ENCODE measurements around the gene MDP1. TPM values are rescaled to one million over a fixed set of nuclear protein-coding genes. Genes with fewer than 3 reads are reported as not detected.
"Not testable (repeated sequence)": the region's sequence is repeated elsewhere in the genome, so short reads cannot be mapped to it uniquely, and the experiment has no call there.

Gene MDP1
- total RNA-seq, 2 experiments from 2014 or later, result 23.2 to 26.6 TPM

GRCh38 chr14:24206260-24207103 is 9.4 kb downstream of the MDP1 start:
- no peak for DNase-seq (ENCODE audit: low spot score)
- Histone ChIP-seq H3K9me3 (ENCODE audit: low read length) (peaks cover 7% of the 10 kb centered on the region; the same call in 1 of the 2 replicates), H3K4me1 (ENCODE audit: insufficient read depth, low read length, poor library complexity, severe bottlenecking) (peaks cover 5% of the 10 kb centered on the region), H3K79me2 (ENCODE audit: insufficient read depth, low read depth, low read length) (peaks cover 2% of the 10 kb centered on the region; the same call in 1 of the 2 replicates), H3K4me3 (ENCODE audit: low read depth, low read length, poor library complexity, severe bottlenecking) (no peak overlapping the region), H3K9me2 (ENCODE audit: insufficient read depth, low read length) (no peaks in the 10 kb centered on the region), H4K20me1 (ENCODE audit: insufficient read depth, low read length) (no peaks in the 10 kb centered on the region), H3K36me3 (ENCODE audit: insufficient read depth, low read length) (peaks cover 95% of the 10 kb centered on the region), H3K4me2 (ENCODE audit: low read length) (no peak overlapping the region), H2AFZ (ENCODE audit: low read length) (no peak overlapping the region), H3K27ac (ENCODE audit: low read depth, low read length, poor library complexity, severe bottlenecking) (no peak overlapping the region)
- intact Hi-C loops (cut with micrococcal nuclease; ENCODE audit: unreplicated experiment), result no loop called here
- ChIA-PET CTCF (ENCODE audit: unreplicated experiment) (no interaction called here), POLR2A (interaction anchor here (0.9 kb wide), 1 partner anchor 8 kb away, joined by 5 read pairs; no protein-coding TSS in a partner anchor)
- BruUV-seq (replicated peaks), result no TSS peak
- no peak for TF ChIP-seq EZH2phosphoT487 (IDR thresholded peaks at IDR 0.05; ENCODE audit: borderline replicate concordance, low read depth, low read length)

- peaks cover 93% of the 10 kb centered on the region for H3K36me3 ChIP-seq (ENCODE audit: insufficient read depth, low read length)
- peaks cover 11% of the 10 kb centered on the region; the same call in 1 of the 2 replicates for H3K9me3 ChIP-seq (ENCODE audit: low read length)
- POLR2A ChIA-PET, result no interaction called here
- H3K27ac ChIP-seq (ENCODE audit: low read depth, low read length, poor library complexity, severe bottlenecking), result no peak overlapping the region
- TF ChIP-seq EZH2phosphoT487 (IDR thresholded peaks at IDR 0.05; ENCODE audit: borderline replicate concordance, low read depth, low read length), result no peak
- no peak for TF ChIP-seq CTCF (conservative IDR thresholded peaks at IDR 0.05; ENCODE audit: low read length)
- no peak overlapping the region for H3K4me3 ChIP-seq (ENCODE audit: low read depth, low read length, poor library complexity, severe bottlenecking)
- no peaks in the 10 kb centered on the region for H4K20me1 ChIP-seq (ENCODE audit: insufficient read depth, low read length)
- peaks cover 5% of the 10 kb centered on the region for H3K4me1 ChIP-seq (ENCODE audit: insufficient read depth, low read length, poor library complexity, severe bottlenecking)
- H3K79me2 ChIP-seq (ENCODE audit: insufficient read depth, low read depth, low read length), result no peaks in the 10 kb centered on the region
- CTCF ChIA-PET (ENCODE audit: unreplicated experiment), result no interaction called here
- intact Hi-C loops (cut with micrococcal nuclease; ENCODE audit: unreplicated experiment), result no loop called here
- no peak overlapping the region for H3K4me2 ChIP-seq (ENCODE audit: low read length)
- H3K9me2 ChIP-seq (ENCODE audit: insufficient read depth, low read length), result no peaks in the 10 kb centered on the region
- no peak for DNase-seq (ENCODE audit: low spot score)
- no TSS peak for BruUV-seq (replicated peaks)
- no peak overlapping the region for H2AFZ ChIP-seq (ENCODE audit: low read length)
Measured at GRCh38 chr14:24204163-24205146, 11.4 kb downstream of the MDP1 start.

GRCh38 chr14:24203249-24203886 is 12.5 kb downstream of the MDP1 start:
- CTCF ChIA-PET (ENCODE audit: unreplicated experiment); H3K9me2 ChIP-seq (ENCODE audit: insufficient read depth, low read length); BruUV-seq (replicated peaks); H4K20me1 ChIP-seq (ENCODE audit: insufficient read depth, low read length); H3K4me1 ChIP-seq (ENCODE audit: insufficient read depth, low read length, poor library complexity, severe bottlenecking); DNase-seq (ENCODE audit: low spot score); H3K79me2 ChIP-seq (ENCODE audit: insufficient read depth, low read depth, low read length); H3K27ac ChIP-seq (ENCODE audit: low read depth, low read length, poor library complexity, severe bottlenecking); H2AFZ ChIP-seq (ENCODE audit: low read length); H3K4me2 ChIP-seq (ENCODE audit: low read length); intact Hi-C loops (cut with micrococcal nuclease; ENCODE audit: unreplicated experiment); POLR2A ChIA-PET; H3K4me3 ChIP-seq (ENCODE audit: low read depth, low read length, poor library complexity, severe bottlenecking): not testable (repeated sequence)
- Histone ChIP-seq H3K36me3 (ENCODE audit: insufficient read depth, low read length) (peaks cover 92% of the 10 kb centered on the region), H3K9me3 (ENCODE audit: low read length) (peaks cover 11% of the 10 kb centered on the region; the same call in 1 of the 2 replicates)

- H2AFZ ChIP-seq (ENCODE audit: low read length); H3K27ac ChIP-seq (ENCODE audit: low read depth, low read length, poor library complexity, severe bottlenecking); BruUV-seq (replicated peaks); intact Hi-C loops (cut with micrococcal nuclease; ENCODE audit: unreplicated experiment); CTCF ChIA-PET (ENCODE audit: unreplicated experiment); H3K9me2 ChIP-seq (ENCODE audit: insufficient read depth, low read length); H3K4me2 ChIP-seq (ENCODE audit: low read length); DNase-seq (ENCODE audit: low spot score); H3K4me3 ChIP-seq (ENCODE audit: low read depth, low read length, poor library complexity, severe bottlenecking); H3K79me2 ChIP-seq (ENCODE audit: insufficient read depth, low read depth, low read length); H3K4me1 ChIP-seq (ENCODE audit: insufficient read depth, low read length, poor library complexity, severe bottlenecking); H4K20me1 ChIP-seq (ENCODE audit: insufficient read depth, low read length); POLR2A ChIA-PET: not testable (repeated sequence)
- Histone ChIP-seq H3K36me3 (ENCODE audit: insufficient read depth, low read length) (peaks cover 84% of the 10 kb centered on the region), H3K9me3 (ENCODE audit: low read length) (peaks cover 11% of the 10 kb centered on the region; the same call in 1 of the 2 replicates)
Measured at GRCh38 chr14:24202538-24202937, 13.3 kb downstream of the MDP1 start.

All from OCI-LY7 (cell line).